VCaP (cell line): ENCODE data around the gene DSP.

Experiments
- H3K27ac ChIP-seq: fragments of 450-650 bp; 2 replicates; pipeline ENCODE4 v1.5.1; 2017
- TF ChIP-seq, protein P1 (sequence below): fragments of 450-650 bp; conservative IDR thresholded peaks from 2 replicates; pipeline ENCODE4 v1.5.1; 2017; ENCODE audit warnings: mild to moderate bottlenecking, moderate library complexity

Gene DSP

DNA sequence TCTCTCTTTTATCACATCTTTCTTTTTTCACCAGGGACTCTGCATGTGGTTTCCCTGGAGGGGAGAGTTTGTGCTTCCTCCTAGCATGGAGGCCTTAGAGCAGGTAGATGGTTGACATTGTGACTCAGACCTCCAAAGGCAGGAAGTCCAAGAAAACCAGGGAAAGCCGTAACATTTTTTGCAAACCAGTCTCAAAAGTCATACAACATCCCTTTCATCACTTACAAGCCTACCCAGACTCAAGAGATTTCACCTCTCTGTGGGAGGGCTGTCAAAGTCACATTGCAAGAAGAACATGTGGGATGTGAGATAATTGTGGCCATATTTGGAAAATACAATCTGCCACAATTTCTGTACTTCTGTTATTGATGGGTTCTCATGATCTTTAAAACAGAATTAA is 94.7 kb downstream of the DSP start:
- TF ChIP-seq, protein P1, sequence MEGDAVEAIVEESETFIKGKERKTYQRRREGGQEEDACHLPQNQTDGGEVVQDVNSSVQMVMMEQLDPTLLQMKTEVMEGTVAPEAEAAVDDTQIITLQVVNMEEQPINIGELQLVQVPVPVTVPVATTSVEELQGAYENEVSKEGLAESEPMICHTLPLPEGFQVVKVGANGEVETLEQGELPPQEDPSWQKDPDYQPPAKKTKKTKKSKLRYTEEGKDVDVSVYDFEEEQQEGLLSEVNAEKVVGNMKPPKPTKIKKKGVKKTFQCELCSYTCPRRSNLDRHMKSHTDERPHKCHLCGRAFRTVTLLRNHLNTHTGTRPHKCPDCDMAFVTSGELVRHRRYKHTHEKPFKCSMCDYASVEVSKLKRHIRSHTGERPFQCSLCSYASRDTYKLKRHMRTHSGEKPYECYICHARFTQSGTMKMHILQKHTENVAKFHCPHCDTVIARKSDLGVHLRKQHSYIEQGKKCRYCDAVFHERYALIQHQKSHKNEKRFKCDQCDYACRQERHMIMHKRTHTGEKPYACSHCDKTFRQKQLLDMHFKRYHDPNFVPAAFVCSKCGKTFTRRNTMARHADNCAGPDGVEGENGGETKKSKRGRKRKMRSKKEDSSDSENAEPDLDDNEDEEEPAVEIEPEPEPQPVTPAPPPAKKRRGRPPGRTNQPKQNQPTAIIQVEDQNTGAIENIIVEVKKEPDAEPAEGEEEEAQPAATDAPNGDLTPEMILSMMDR: no peak
- H3K27ac ChIP-seq: no peak overlapping the region
